SK-N-SH (cell line): ENCODE results near the gene SMYD3. TPM values are rescaled to one million over a fixed set of nuclear protein-coding genes. Genes with fewer than 3 reads are reported as not detected.

Source experiments
- CTCF ChIA-PET: fragments of 300-600, 350-600 bp; formaldehyde crosslinking; extraction: SDS; loops from one replicate; lab custom pipeline; 2021; lab: Yijun Ruan, JAX
- POLR2A ChIA-PET: fragments of 350-600 bp; sonication (Branson Sonifier 250); formaldehyde crosslinking; extraction: SDS; loops from one replicate; lab custom pipeline; 2020; ENCODE audit warnings: antibody characterized with exemption, inconsistent platforms; lab: Yijun Ruan, JAX
- DNase-seq: peaks from one replicate; pipeline ENCODE4 v3.0.0; 2012
- H2AFZ ChIP-seq: fragments of 200-600 bp; sonication (generic); 2 replicates; pipeline ENCODE4 v1.8.1; 2016; ENCODE audit warnings: antibody characterized with exemption, mild to moderate bottlenecking, low read depth
- H3F3A ChIP-seq: fragments of 200-600 bp; sonication (generic); replicated peaks from 2 replicates; pipeline ENCODE3; 2016; ENCODE audit warnings: antibody characterized with exemption, mild to moderate bottlenecking; ENCODE audit not compliant: insufficient read depth
- H3K27ac ChIP-seq, 2 experiments: fragments of 200-500 bp in 1 of 2; fragments of 200-600 bp in 1 of 2; sonication (Bioruptor generic) in 1 of 2; sonication (generic), shearing (Covaris generic) in 1 of 2; 2 replicates each; pipeline versions ENCODE4 v1.5.1 to v1.6.1; 2014 to 2016; ENCODE audit warnings: low read depth in 2 of 2, inconsistent platforms in 1 of 2, low read length in 1 of 2, mild to moderate bottlenecking in 1 of 2, mixed read lengths in 1 of 2
- H3K27me3 ChIP-seq: fragments of 200-600 bp; sonication (generic), shearing (Covaris generic); 2 replicates; pipeline ENCODE4 v1.6.1; 2016; ENCODE audit warnings: mixed run types; ENCODE audit not compliant: insufficient read depth
- H3K36me3 ChIP-seq, 2 experiments: fragments of 200-500 bp in 1 of 2; fragments of 200-600 bp in 1 of 2; sonication (Bioruptor generic) in 1 of 2; sonication (generic) in 1 of 2; replicated peaks in 1 of 2; 2 replicates each; pipeline versions ENCODE3 to v1.5.1; 2014 to 2016; ENCODE audit warnings: low read length in 1 of 2, mild to moderate bottlenecking in 1 of 2; ENCODE audit not compliant: insufficient read depth in 2 of 2, control insufficient read depth in 1 of 2
- H3K4me1 ChIP-seq, 2 experiments: fragments of 200-500 bp in 1 of 2; fragments of 200-600 bp in 1 of 2; sonication (Bioruptor generic) in 1 of 2; sonication (generic), shearing (Covaris generic) in 1 of 2; 2 replicates each; pipeline versions ENCODE4 v1.5.1 to v1.6.1; 2014 to 2016; ENCODE audit warnings: low read depth in 1 of 2, low read length in 1 of 2, mixed run types in 1 of 2; ENCODE audit not compliant: insufficient read depth in 2 of 2, control insufficient read depth in 1 of 2
- H3K4me2 ChIP-seq: fragments of 200-600 bp; sonication (generic), shearing (Covaris generic); 2 replicates; pipeline ENCODE4 v1.6.1; 2017; ENCODE audit warnings: mixed run types
- H3K4me3 ChIP-seq, 2 experiments: fragments of 200-500 bp in 1 of 2; fragments of 200-600 bp in 1 of 2; sonication (Bioruptor generic) in 1 of 2; sonication (generic), shearing (Covaris generic) in 1 of 2; 2 replicates each; pipeline versions ENCODE4 v1.5.1 to v1.8.1; 2014 to 2016; ENCODE audit warnings: low read depth in 2 of 2, inconsistent platforms in 1 of 2, low read length in 1 of 2, mild to moderate bottlenecking in 1 of 2, mixed read lengths in 1 of 2, moderate library complexity in 1 of 2
- H3K79me2 ChIP-seq: fragments of 200-600 bp; sonication (generic); 2 replicates; pipeline ENCODE4 v1.8.1; 2017; ENCODE audit warnings: mild to moderate bottlenecking; ENCODE audit not compliant: insufficient read depth
- H3K9ac ChIP-seq: fragments of 200-600 bp; sonication (generic); 2 replicates; pipeline ENCODE4 v1.6.1; 2017; ENCODE audit warnings: mixed run types
- H3K9me2 ChIP-seq: fragments of 200-600 bp; sonication (generic); 2 replicates; pipeline ENCODE4 v1.6.1; 2017; ENCODE audit warnings: mixed run types
- H3K9me3 ChIP-seq: fragments of 200-600 bp; sonication (generic); 2 replicates; pipeline ENCODE4 v1.6.1; 2017; ENCODE audit warnings: mixed run types, mild to moderate bottlenecking, moderate library complexity
- H4K20me1 ChIP-seq: fragments of 200-600 bp; sonication (generic); 2 replicates; pipeline ENCODE4 v1.6.1; 2017; ENCODE audit warnings: mild to moderate bottlenecking, mixed run types; ENCODE audit not compliant: insufficient read depth
- CHD2 ChIP-seq: fragments of 150-350 bp; IDR thresholded peaks from 2 replicates; pipeline ENCODE4 v1.6.1; 2018; ENCODE audit warnings: low read length; ENCODE audit not compliant: partially characterized antibody
- FOSL2 ChIP-seq: IDR thresholded peaks from 2 replicates; pipeline ENCODE4 v1.4.0; 2012; ENCODE audit warnings: low read depth, mild to moderate bottlenecking, moderate library complexity, borderline replicate concordance
- GABPA ChIP-seq: IDR thresholded peaks from 2 replicates; pipeline ENCODE4 v1.4.0; 2012; ENCODE audit warnings: low read depth, mild to moderate bottlenecking
- GATA2 ChIP-seq: sonication (generic); formaldehyde crosslinking; IDR thresholded peaks from 2 replicates; pipeline ENCODE4 v1.5.0; 2020; ENCODE audit warnings: mild to moderate bottlenecking, missing genetic modification reagents
- MAX ChIP-seq: IDR thresholded peaks from 2 replicates; pipeline ENCODE4 v1.4.0; 2012; ENCODE audit warnings: low read depth
- MXI1 ChIP-seq: IDR thresholded peaks from 2 replicates; pipeline ENCODE4 v1.6.1; 2012; ENCODE audit warnings: mild to moderate bottlenecking, low read depth, low read length, improper control_type of control experiment
- NRF1 ChIP-seq: IDR thresholded peaks from 2 replicates; pipeline ENCODE4 v1.6.1; 2012; ENCODE audit warnings: low read depth, mild to moderate bottlenecking, low read length
- POLR2AphosphoS5 ChIP-seq: IDR thresholded peaks from 2 replicates; pipeline ENCODE4 v1.6.1; 2012; ENCODE audit warnings: low read depth, low read length
- RCOR1 ChIP-seq: fragments of 150-350 bp; IDR thresholded peaks from 2 replicates; pipeline ENCODE4 v1.6.1; 2017; ENCODE audit warnings: antibody characterized with exemption, low read length
- REST ChIP-seq: IDR thresholded peaks from 2 replicates; pipeline ENCODE4 v1.6.1; 2012; ENCODE audit warnings: mild to moderate bottlenecking, low read depth, low read length, moderate library complexity
- RFX5 ChIP-seq: IDR thresholded peaks from 2 replicates; pipeline ENCODE4 v1.6.1; 2012; ENCODE audit warnings: mild to moderate bottlenecking, improper control_type of control experiment, low read length
- TAF1 ChIP-seq: IDR thresholded peaks from 2 replicates; pipeline ENCODE4 v1.6.1; 2012; ENCODE audit warnings: low read depth, mild to moderate bottlenecking, low read length, moderate library complexity, borderline replicate concordance
- TEAD4 ChIP-seq: IDR thresholded peaks from 2 replicates; pipeline ENCODE4 v1.4.0; 2012; ENCODE audit warnings: mild to moderate bottlenecking, borderline replicate concordance; ENCODE audit not compliant: insufficient read depth
- YY1 ChIP-seq: IDR thresholded peaks from 2 replicates; pipeline ENCODE4 v1.4.0; 2012; ENCODE audit warnings: low read depth, mild to moderate bottlenecking
- WGBS: methylation state at CpG from one replicate; pipeline ENCODE4 v1.1.6; 2017; ENCODE audit warnings: low lambda C conversion rate; 5-methylcytosine and 5-hydroxymethylcytosine counted together
- polyA plus RNA-seq, 3 experiments: library from polyadenylated mRNA; depleted of rRNA; stranded (reverse); fragments of >200 nt; gene quantifications; 2 replicates each; pipeline ENCODE4 v1.2.3, GENCODE V29; 2012
- TF ChIP-seq, protein P1 (sequence below): fragments of 150-350 bp; IDR thresholded peaks from 2 replicates; pipeline ENCODE4 v1.6.1; 2016; ENCODE audit warnings: mild to moderate bottlenecking, low read depth, low read length

SMYD3 gene
- polyA plus RNA-seq, 1 of the 3 experiments (the other 2 are of a cell fraction), result 31.4 TPM

- Histone ChIP-seq H3K9me2 (no peaks in the 10 kb centered on the region), H4K20me1 (no peaks in the 10 kb centered on the region)
- CTCF ChIA-PET, result no interaction called here
- no peak for TF ChIP-seq TAF1
- TF ChIP-seq GABPA, result no peak
- TF ChIP-seq RCOR1, result no peak
- no peak for TF ChIP-seq NRF1
- no peak for TF ChIP-seq REST
- no peak for TF ChIP-seq MAX
- no peak for TF ChIP-seq MXI1
- TF ChIP-seq YY1, result no peak
- no peak for TF ChIP-seq CHD2
- no peak for TF ChIP-seq POLR2AphosphoS5
- TF ChIP-seq TEAD4, result no peak
- TF ChIP-seq, all 33 proteins: peak for 0
- Histone ChIP-seq H3K27me3 (no peaks in the 10 kb centered on the region), H3K4me3 (no peak overlapping the region), H3F3A (no peaks in the 10 kb centered on the region), H3K4me2 (no peak overlapping the region), H3K9me3 (no peaks in the 10 kb centered on the region), H2AFZ (no peak overlapping the region), H3K27ac (no peak overlapping the region), H3K79me2 (no peaks in the 10 kb centered on the region), H3K4me1 (no peaks in the 10 kb centered on the region), H3K36me3 (no peaks in the 10 kb centered on the region), H3K9ac (no peak overlapping the region)
- WGBS, result 86% methylated on average over 1 of the region's 1 CpG
- POLR2A ChIA-PET, result no interaction called here
- DNase-seq, result no peak
Measured at GRCh38 chr1:246333855-246334254, 173.2 kb downstream of the SMYD3 start.

DNA sequence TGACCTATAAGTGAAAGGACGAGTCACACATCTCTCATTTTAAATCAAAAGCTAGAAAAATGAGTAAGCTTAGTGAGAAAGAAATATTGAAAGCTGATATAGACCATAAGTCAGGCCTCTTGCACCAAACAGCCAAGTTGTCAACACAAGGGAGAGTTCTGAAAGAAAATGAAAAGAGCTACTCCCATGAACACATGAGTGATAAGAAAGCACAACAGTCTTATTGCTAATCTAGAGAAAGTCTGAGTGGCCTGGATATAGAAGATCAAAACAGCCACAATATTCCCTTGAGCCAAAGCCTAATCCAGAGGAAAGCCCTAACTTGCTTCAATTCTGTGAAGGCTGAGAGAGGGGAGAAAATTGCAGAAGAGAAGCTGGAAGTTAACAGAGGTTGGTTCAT is 175.0 kb downstream of the SMYD3 start:
- H2AFZ ChIP-seq, result no peak overlapping the region
- DNase-seq, result no peak
- no peak overlapping the region for H3K4me3 ChIP-seq
- H3K27me3 ChIP-seq, result no peaks in the 10 kb centered on the region
- no peak overlapping the region for H3K9ac ChIP-seq
- H3K36me3 ChIP-seq, result no peaks in the 10 kb centered on the region
- no peaks in the 10 kb centered on the region for H4K20me1 ChIP-seq
- TF ChIP-seq FOSL2 (no peak), GATA2 (CRISPR knock-in tag) (no peak), RFX5 (no peak), MAX (no peak), TAF1 (no peak)
- TF ChIP-seq, protein P1, sequence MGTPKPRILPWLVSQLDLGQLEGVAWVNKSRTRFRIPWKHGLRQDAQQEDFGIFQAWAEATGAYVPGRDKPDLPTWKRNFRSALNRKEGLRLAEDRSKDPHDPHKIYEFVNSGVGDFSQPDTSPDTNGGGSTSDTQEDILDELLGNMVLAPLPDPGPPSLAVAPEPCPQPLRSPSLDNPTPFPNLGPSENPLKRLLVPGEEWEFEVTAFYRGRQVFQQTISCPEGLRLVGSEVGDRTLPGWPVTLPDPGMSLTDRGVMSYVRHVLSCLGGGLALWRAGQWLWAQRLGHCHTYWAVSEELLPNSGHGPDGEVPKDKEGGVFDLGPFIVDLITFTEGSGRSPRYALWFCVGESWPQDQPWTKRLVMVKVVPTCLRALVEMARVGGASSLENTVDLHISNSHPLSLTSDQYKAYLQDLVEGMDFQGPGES, result no peak
- CTCF ChIA-PET, result no interaction called here
- WGBS, result 69% methylated on average over 1 of the region's 1 CpG
- no peak overlapping the region for H3K4me2 ChIP-seq
- no peaks in the 10 kb centered on the region for H3K9me3 ChIP-seq
- POLR2A ChIA-PET, result no interaction called here
- no peaks in the 10 kb centered on the region for H3K79me2 ChIP-seq
- no peak overlapping the region for H3K27ac ChIP-seq
- H3F3A ChIP-seq, result no peaks in the 10 kb centered on the region
- H3K9me2 ChIP-seq, result no peaks in the 10 kb centered on the region
- no peaks in the 10 kb centered on the region; a peak in 1 of 4 replicates for H3K4me1 ChIP-seq
